Measurements from ENCODE around the gene B4GALT6.

B4GALT6 gene

DNA sequence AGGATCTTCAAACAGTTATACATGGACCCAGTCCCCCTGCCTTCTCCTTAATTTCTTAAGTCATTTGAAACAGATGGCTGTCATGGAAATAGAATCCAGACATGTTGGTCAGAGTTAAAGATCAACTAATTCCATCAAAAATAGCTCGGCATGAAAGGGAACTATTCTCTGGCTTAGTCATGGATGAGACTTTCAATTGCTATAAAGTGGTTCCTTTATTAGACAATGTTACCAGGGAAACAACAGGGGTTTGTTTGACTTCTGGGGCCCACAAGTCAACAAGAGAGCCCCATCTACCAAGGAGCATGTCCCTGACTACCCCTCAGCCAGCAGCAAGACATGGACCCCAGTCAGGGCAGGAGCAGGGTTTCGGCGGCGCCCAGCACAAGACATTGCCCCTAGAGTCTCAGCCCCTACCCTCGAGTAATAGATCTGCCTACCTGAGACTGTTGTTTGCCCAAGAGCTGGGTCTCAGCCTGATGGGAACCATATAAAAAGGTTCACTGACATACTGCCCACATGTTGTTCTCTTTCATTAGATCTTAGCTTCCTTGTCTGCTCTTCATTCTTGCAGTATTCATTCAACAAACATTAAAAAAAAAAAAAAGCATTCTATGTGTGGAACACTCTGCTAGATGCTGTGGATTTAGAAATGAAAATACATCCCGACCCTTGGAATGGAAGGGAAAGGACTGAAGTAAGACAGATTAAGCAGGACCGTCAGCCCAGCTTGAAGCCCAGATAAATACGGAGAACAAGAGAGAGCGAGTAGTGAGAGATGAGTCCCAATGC, 88.1 kb downstream of the B4GALT6 start:
- DNase-seq (ENCODE audit: low read depth in 2 of 3, low spot score in 2 of 3) = no peak

DNA sequence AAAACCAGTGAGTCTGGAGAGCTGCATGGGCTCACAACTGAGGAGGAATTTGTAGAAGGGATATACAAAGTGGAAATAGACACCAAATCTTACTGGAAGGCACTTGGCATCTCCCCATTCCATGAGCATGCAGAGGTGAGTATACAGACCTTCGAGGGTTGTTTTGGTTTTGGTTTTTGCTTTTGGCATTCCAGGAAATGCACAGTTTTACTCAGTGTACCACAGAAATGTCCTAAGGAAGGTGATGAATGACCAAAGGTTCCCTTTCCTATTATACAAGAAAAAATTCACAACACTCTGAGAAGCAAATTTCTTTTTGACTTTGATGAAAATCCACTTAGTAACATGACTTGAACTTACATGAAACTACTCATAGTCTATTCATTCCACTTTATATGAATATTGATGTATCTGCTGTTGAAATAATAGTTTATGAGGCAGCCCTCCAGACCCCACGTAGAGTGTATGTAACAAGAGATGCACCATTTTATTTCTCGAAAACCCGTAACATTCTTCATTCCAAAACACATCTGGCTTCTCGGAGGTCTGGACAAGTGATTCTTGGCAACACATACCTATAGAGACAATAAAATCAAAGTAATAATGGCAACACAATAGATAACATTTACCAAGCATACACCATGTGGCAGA, 89.1 kb downstream of the B4GALT6 start:
- no peak for DNase-seq (ENCODE audit: low read depth in 2 of 3, low spot score in 2 of 3)

DNA sequence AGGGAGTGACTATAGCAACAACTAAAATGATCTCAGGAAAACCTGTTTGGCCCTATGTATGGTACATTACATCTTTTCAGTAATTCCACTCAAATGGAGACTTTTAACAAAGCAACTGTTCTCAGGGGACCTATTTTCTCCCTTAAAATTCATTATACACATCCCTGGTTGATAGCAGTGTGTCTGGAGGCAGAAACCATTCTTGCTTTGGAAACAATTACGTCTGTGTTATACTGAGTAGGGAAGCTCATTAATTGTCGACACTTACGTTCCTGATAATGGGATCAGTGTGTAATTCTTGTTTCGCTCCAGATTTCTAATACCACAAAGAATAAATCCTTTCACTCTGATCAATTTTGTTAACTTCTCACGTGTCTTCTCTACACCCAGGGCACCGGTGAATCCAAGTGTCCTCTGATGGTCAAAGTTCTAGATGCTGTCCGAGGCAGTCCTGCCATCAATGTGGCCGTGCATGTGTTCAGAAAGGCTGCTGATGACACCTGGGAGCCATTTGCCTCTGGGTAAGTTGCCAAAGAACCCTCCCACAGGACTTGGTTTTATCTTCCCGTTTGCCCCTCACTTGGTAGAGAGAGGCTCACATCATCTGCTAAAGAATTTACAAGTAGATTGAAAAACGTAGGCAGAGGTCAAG, 91.7 kb downstream of the B4GALT6 start:
- DNase-seq (ENCODE audit: low read depth in 2 of 3, low spot score in 2 of 3) = no peak

DNA sequence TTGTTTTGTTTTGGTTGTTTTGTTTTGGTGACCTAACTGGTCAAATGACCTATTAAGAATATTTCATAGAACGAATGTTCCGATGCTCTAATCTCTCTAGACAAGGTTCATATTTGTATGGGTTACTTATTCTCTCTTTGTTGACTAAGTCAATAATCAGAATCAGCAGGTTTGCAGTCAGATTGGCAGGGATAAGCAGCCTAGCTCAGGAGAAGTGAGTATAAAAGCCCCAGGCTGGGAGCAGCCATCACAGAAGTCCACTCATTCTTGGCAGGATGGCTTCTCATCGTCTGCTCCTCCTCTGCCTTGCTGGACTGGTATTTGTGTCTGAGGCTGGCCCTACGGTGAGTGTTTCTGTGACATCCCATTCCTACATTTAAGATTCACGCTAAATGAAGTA, 92.8 kb downstream of the B4GALT6 start, which contains the start of gene TTR:
Gene TTR, plus strand, starts transcription at position 250 of the 400 bp plus-strand sequence. Its CDS starts 26 bp downstream, at position 276.
- DNase-seq (ENCODE audit: low read depth in 2 of 3, low spot score in 2 of 3) = no peak

DNA sequence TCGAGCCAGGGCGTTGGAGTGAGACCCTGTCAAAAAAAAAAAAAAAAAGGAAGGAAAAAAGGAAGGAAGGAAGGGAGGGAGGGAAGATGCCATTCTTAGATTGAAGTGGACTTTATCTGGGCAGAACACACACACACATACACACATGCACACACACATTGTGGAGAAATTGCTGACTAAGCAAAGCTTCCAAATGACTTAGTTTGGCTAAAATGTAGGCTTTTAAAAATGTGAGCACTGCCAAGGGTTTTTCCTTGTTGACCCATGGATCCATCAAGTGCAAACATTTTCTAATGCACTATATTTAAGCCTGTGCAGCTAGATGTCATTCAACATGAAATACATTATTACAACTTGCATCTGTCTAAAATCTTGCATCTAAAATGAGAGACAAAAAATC, 93.3 kb downstream of the B4GALT6 start:
- DNase-seq (ENCODE audit: low read depth in 2 of 3, low spot score in 2 of 3) = no peak

DNA sequence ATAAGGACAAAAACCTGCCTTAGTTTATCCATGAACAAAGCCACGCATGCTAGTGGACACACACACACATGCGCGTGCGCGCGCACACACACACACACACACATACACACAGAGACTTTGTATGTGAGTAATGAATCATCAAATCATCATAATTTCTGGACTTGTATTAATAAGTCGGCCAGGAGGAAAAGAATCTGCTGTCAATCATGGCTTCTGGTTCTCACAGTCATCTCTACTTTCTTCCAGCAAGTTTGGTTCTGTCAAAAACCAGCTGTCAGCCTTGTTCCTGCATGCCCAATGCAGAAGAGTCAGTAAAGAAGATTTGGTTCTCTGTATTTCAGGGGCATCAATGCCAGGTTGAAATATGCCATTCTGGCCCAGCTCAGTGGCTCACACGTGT, 93.8 kb downstream of the B4GALT6 start:
- no peak for DNase-seq (ENCODE audit: low read depth in 2 of 3, low spot score in 2 of 3)

DNA sequence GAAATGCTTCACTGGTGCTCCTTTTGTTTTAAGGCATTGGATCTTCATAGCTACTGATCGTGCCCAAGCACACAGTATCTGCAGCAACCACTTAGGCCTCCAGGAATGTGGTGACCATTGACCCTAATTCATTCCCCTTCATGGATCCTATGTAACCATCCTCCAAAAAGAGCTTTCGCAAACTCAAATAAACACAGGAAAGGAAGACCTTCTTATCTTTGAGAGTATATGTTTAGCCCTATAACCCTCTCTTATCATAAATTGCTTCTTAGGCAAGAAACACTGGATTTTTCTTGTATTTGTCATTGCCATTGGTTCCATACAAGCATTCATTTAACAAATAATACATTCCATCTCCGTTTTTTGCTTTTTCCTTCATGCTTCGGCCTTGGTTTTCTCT, 96.9 kb downstream of the B4GALT6 start:
- DNase-seq (ENCODE audit: low read depth in 2 of 3, low spot score in 2 of 3) = no peak

DNA sequence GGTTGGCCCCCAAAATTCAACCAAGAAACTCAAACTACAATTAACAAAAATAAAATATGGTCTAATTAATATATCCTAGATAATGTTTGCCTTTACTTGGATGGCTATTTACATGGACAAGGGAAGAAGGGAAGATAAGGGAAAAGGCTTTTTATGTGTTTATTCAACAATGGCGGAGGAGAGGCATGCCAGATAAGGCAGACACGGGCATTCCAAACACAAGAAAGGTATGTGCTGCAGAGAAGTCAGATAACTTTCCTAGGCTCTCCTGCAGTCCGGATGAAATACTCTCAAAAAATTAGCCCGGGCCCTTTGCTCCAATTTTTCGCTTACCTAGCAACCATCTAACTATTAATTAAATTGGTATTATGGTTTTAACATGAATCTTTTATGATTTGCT, 97.8 kb downstream of the B4GALT6 start:
- DNase-seq (ENCODE audit: low read depth in 2 of 3, low spot score in 2 of 3) = no peak

DNA sequence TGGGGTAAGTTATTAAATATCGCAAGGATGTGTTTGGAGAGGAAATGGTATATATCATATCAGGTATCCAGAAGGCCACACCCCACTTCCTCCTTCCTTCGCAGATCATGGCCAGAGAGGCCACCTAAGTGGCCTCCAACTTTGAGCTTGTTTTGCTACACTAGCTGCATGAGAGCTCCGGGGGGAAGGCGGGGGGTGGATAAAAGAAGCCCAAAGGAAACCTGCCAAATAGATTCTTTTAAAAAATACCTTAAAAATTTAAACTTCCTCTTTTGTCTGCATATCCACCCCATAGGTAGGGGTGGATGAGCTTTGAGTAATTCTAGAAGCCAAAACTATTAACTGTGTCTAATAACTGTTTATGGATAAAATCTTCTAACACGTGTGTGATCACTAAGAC, 98.4 kb downstream of the B4GALT6 start:
- DNase-seq (ENCODE audit: low read depth in 2 of 3, low spot score in 2 of 3) = no peak

DNA sequence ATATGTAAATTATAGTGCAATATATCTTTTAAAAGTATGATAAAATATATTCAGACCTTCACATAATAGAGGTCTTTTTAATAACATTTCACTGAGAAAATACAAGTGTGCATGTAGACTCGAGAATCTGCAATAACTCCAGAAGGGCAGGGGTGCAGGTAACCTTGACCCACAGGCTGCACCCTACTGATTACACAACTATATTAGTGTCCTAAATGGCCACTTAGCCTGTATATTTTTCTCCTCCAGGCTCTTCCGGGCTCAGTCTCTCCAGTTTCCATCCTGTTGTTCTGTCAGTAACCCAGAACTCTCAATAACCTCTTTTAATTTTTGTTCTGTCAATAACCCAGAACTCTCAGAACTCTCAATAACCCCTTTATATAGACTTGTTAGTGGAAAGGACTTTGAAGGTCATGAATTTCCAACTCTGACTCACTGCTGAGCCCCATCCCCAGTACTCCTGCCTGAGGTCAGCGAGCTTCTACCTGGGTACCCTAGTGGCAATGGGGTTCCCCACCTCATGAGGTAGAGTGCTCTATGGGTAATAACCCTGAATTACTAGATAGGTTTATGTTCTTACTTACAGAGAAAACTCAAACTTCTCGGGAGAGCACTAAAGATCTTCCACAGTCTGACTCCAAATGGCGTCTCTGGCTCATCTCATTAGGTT, 101.1 kb downstream of the B4GALT6 start:
- DNase-seq (ENCODE audit: low read depth in 2 of 3, low spot score in 2 of 3) = no peak

DNA sequence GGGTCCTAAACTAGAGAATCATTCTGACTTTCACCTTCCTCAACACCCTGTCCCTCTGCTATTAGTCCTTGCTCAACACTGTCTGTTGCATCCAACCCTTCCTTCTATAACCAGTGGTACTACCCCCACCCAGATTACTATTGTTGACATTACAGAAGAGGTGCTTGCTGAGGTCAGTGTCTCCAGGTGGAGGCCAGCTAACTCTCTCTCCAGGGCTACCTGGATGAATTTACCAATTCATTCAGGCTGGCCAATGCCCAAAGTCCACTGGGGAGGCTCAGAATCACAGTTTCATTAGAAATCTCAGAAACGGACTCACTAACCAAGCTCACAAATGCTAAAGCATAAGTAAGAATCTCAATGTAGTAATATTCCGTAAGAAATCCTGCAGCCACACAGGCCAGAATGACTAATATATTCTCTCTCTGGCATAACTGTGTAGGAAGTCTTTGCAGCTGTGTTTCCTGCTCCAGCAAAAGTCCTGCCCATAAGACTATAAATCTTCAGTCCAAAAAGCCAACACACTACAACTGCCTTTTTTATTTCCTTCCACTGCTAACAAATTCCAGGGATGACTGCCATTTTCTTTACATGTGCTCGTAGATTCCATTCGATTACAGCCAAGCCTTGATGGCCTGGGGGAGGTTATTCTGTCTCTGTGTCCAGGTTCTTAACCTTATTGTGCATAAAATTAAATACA, 102.7 kb downstream of the B4GALT6 start:
- DNase-seq (ENCODE audit: low read depth in 2 of 3, low spot score in 2 of 3) = no peak

DNA sequence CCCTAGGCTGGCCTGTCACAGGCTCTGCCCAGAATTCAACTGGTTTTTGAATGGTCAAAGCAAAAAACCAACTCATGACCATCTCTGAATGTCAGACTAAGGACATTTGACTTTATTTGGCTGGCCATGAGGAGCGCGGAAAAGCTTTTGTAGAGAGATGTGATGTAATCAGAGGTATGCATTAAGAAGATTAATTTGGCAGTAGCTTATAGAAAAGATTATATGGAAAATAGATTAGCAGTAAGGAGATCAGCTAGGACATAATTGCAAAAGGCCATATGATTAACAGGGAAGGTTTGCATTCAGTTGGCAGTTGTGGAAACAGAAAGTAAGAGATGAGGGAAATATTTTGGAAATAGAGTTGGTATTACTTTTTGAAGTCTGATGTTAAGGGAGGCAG, 105.0 kb downstream of the B4GALT6 start:
- no peak for DNase-seq (ENCODE audit: low read depth in 2 of 3, low spot score in 2 of 3)

DNA sequence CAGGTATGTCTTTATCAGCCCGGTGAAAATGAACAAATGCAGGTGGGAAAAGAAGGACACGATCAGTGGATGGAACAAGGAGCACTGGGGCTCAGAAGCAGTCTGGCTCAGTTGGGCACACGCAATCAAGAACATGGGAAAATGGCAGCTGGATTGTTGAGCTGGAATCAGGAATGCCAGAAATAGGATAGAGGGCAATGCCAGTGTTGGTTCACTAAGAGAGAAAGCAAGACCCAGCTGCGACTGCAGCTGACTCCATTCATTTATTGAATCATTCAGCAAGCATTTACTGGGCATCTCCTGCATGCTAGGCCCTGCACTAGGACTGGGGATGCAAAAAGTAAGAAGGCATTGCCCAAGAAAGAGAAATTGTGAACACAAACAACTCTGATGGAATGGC, 106.3 kb downstream of the B4GALT6 start:
- no peak for DNase-seq (ENCODE audit: low read depth in 2 of 3, low spot score in 2 of 3)

DNA sequence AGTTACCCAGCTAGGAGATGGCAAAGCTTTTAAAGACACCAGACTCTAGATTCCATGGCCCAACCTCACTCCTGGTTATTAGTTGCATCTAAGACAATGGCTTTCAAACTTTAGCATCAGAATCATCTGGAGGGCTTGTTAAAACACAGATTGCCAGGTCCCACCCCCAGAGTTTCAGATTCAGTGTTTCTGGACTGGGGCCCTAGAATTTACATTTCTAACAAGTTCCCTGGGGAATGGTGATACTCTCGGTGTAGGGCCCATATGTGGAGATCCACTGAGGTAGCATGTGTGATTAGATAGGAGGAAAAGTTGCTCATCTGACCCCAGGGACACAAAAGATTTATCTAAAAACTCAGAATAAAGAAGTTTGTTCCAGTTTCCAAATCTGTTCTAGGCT, 107.2 kb downstream of the B4GALT6 start:
- no peak for DNase-seq (ENCODE audit: low read depth in 2 of 3, low spot score in 2 of 3)

DNA sequence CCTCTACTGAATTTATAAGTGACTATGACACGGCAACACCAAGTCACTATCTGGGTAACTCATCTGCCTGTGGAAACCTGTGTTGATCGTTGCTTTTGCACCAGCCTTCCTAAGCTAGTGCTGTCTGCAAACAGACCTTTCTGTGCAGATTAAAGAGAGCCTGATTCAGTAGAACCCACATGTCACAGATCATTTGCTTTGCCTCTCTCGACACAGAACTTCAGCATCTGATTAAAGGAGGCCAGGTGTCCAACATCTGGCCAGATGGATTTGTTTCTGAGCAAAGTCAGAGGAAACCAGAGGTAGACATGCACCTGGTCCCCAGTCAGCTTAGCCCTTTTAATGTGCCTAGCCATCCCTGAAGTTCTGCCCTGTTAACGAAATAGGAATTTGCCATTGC, 107.7 kb downstream of the B4GALT6 start:
- DNase-seq (ENCODE audit: low read depth in 2 of 3, low spot score in 2 of 3) = no peak

DNA sequence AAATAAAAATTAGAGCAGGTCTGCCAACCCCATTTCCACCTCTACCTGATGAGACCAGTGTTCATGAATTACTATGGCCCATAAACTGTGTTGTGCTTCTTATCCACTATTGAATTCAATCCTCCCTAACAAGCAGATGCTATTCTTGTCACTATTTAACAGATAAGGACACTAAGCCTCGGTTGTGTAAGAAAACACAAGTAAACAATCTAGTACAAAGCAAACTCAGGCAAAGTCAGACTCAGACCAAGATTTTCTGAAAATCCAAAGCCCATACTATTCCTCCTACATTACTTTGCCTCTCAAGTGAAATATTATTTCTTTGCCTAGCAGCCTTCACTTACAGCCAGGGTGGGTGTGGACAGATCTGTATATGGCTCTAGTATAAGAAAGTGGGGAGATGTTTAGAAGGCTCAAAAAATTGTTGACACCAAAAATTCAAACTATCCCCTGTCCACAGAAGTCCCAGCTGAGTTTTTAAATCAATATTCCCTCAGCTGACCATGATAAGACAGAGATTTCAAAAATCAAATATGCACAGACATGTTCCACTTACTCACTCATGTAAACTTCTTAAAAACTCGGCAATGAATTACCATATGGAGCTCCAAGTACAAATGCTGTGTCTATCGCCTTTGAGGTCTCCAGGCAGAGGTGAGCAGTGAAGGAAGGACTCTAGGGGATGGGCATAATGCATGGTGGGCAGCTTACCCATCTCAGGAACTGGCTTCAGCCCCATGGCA, 108.7 kb downstream of the B4GALT6 start:
- no peak for DNase-seq (ENCODE audit: low read depth in 2 of 3, low spot score in 2 of 3)

DNA sequence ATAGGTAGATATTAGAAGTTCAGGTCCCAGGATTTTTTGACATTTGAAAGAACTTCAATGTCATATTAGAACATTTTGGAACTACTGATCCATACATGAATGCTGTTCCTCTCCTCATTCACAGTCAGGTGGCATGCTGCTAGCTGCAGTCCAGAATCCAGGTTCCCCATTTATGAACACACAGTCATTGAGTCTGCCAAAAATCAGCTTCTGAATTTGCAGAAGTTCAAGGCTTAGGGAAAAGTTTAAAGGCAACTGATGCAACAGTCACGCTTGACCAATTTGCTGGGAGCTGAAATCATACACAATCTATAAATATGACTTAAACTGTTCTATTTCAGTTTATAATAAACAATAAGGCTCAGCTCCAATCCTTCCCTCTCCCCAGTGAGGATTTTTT, 110.0 kb downstream of the B4GALT6 start:
- no peak for DNase-seq (ENCODE audit: low read depth in 2 of 3, low spot score in 2 of 3)
